RWPE1 (cell line): ENCODE results near the gene TNFSF8.
A peak's percentile ranks its signal among the peaks of the same experiment; 100 is the strongest.

Experiments used
- CTCF ChIA-PET: fragments of 350-600 bp; sonication (Branson Sonifier 250); formaldehyde crosslinking; extraction: SDS; loops from one replicate; lab custom pipeline; 2021; lab: Yijun Ruan, JAX
- POLR2A ChIA-PET: fragments of 400-600 bp; formaldehyde crosslinking; extraction: SDS; loops from one replicate; lab custom pipeline; 2020; ENCODE audit warnings: antibody characterized with exemption; ENCODE audit not compliant: low non-redundant PET; lab: Yijun Ruan, JAX
- DNase-seq: peaks from one replicate; pipeline ENCODE4 v3.0.0; 2012; ENCODE audit warnings: low spot score
- H3K27ac ChIP-seq: fragments of 450-650 bp; 2 replicates; pipeline ENCODE4 v1.5.1; 2017
- TF ChIP-seq, protein P1 (sequence below): fragments of 450-650 bp; conservative IDR thresholded peaks from 2 replicates; pipeline ENCODE4 v1.5.1; 2017; ENCODE audit warnings: low read depth, mild to moderate bottlenecking

The TNFSF8 gene

DNA sequence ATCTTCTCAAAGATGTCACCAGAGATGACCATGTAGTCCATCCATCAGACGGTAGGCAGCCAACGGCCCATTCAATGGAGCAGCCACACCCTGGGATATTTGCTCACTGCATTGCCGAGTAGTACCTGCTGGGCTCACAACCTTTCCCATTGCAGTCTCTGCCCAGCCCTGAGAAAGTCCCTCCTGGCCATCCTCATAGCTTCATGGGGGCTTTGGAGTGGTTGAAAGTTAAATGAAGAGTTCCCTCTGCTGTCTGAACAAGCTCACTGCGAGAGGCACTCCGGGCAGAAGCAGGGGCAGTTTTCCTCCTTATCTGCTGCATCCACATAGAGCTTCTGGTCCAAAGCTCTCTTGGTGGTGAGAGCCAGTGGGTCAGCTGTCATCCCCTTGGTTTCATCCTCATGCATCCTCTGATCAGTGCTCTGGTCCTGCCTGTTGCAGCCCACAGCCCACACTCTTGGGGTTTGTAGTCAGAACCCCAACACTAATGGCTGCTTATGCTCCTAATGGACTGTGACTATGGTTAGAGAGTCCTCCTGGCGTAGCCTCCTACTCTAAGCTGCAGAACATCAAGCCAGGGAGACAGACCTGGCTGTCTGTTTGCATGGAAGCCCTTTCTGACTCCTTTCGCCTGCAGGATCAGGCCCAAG, 23.3 kb downstream of the TNFSF8 start:
- ChIA-PET POLR2A (no interaction called here), CTCF (interaction anchor here (0.5 to 2.4 kb wide), 24 partner anchors 9 to 501 kb away, joined by 3 to 12 read pairs (median 4); partner anchors contain the start of genes TEX48 and TNFSF15)
- DNase-seq: peak; percentile 56
- TF ChIP-seq, protein P1, sequence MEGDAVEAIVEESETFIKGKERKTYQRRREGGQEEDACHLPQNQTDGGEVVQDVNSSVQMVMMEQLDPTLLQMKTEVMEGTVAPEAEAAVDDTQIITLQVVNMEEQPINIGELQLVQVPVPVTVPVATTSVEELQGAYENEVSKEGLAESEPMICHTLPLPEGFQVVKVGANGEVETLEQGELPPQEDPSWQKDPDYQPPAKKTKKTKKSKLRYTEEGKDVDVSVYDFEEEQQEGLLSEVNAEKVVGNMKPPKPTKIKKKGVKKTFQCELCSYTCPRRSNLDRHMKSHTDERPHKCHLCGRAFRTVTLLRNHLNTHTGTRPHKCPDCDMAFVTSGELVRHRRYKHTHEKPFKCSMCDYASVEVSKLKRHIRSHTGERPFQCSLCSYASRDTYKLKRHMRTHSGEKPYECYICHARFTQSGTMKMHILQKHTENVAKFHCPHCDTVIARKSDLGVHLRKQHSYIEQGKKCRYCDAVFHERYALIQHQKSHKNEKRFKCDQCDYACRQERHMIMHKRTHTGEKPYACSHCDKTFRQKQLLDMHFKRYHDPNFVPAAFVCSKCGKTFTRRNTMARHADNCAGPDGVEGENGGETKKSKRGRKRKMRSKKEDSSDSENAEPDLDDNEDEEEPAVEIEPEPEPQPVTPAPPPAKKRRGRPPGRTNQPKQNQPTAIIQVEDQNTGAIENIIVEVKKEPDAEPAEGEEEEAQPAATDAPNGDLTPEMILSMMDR: no peak; the same call in 1 of the 2 replicates
- peak overlapping the region; percentile 61; the same call in 1 of the 2 replicates for H3K27ac ChIP-seq

DNA sequence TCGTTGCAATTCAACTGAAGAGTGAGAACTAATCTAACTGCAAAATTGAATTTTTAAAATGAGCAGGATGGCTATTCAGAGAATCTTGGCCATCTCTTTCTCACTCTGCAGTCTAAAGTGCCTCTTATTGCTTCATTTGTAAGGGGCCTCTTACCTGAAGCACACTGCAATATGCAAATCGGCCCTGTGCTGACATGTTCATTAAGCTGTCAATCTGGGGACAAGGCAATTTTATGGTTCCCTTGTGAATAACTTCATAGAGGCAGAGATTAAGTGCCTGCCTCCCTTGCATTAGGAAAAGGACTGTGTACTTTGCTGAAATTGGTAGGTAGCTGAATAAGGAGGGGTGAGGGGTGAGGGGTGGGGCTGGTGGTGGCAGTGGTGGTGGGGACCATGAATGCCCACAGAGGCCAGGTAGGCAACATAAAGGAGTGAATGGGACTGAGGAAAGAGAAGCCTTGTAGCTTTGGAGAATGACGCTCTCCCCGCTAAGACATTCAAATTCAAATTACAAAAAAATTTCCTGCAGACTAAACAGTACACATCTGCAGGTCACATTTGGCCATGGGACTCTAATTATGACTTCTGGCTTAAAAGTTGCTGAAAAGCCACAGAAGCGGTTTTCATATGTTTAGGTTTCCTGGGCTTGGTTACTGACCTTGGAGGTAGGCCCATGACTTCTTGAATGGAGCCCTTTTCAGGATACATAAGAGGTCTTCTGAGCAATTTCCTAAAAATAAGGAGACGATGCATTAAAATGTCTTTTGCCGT, 25.0 kb downstream of the TNFSF8 start:
- POLR2A ChIA-PET: no interaction called here
- DNase-seq: no peak
- TF ChIP-seq, protein P1: no peak
- no peak overlapping the region for H3K27ac ChIP-seq
- CTCF ChIA-PET: interaction anchor here (0.6 to 2.4 kb wide), 3 partner anchors 66 to 224 kb away, joined by 3 to 10 read pairs (median 5); partner anchors contain the start of gene TEX48

DNA sequence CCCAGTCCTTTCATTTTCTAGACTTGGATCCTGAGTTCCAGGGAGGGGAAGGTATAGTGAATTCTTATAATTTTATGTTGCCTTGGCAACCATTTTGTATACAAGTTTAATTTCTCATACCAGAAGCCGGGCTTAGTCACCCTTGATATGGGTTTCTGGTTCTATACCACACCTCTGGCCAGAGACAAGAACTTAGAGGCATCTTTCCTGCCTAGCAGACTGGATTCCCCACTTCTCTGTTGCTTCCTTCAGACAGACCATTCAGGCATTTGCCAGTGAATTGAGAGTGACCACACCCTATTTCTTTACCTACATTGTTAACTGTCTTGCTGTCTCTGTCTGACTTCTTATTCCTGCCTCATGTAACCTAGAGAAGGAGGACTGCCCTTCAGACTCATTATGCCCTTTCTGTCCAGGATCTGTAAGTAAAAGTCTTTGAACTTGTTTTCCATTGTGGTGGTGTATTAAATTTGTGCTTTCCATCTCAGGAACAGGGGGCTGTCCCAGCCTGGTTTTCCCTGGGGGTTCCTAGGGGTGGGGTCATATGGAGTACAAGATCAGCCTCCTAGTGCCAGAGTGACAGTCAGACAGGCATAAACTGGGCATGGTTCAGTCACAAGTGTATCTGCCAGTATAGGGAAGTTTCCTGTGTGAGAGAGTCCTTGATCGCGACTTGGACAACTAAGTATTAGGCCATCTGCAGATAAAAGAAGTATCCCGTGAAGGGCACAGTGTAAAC, 27.4 kb downstream of the TNFSF8 start:
- DNase-seq: no peak
- CTCF ChIA-PET: no interaction called here
- TF ChIP-seq, protein P1: no peak
- no peak overlapping the region for H3K27ac ChIP-seq
- POLR2A ChIA-PET: no interaction called here

DNA sequence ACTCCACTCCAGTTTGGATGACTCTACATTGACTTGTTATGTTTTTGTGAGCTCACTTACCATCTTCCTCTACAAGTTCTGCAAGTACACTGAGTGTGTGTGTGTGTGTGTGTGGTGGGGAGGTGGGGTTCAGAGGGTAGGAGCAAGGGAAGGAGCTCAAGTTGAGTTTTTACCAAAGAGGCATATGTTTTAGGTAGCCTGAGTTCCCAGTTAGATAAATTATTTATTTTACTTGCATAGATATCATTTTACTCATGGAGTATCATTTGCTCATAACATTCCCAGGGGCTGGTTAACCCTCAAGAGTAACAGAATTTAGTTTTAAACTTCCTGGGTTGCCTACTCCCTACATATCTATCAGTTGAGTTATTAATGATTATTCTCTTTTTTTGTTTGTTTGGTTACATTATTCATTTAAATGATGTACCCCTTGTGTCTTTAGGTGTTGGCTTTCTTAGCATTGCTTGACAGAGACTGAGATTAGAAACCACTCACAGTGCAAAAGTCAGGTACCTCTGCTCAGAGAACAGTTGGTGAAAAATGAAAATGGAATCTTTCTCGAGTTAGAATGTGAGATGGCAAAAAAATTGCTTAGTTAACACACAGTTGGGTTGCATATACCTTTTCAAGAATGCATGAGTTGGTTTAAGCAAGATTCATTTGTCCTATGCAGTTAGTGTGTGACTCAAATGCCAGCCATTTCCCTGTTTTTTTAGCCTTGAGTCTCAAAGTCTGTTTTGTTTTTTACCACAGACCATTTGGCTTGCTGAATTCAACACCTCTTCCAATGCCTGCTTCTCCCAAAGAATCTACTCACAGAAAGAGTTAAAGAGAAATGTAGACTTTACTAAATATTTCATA, 29.2 kb downstream of the TNFSF8 start:
- ChIA-PET CTCF (interaction anchor here (0.6 to 1.2 kb wide), 3 partner anchors 105 to 426 kb away, joined by 3 read pairs; no protein-coding TSS in a partner anchor), POLR2A (no interaction called here)
- no peak for DNase-seq
- H3K27ac ChIP-seq: no peak overlapping the region
- TF ChIP-seq, protein P1: no peak

DNA sequence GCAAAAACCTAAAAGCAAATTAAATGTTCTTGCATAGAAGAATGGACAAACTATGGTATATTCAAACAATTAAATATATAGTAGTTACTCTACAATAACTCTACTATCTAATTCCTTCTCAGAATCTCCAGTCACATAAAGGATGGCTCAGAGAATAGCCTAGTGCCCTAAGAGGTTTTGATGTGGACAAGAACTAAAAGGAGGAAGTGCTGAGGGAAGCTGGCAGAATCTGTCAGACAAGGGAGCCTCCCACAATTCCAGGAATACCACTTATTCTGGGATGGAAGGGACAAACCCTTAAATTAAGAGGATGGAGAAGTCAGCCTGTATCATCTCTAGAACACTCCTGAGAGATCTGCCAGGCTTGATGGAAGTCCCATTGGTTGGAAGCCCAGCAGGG, 30.4 kb downstream of the TNFSF8 start:
- no peak overlapping the region for H3K27ac ChIP-seq
- CTCF ChIA-PET: interaction anchor here (1.2 kb wide), 1 partner anchor 425 kb away, joined by 3 read pairs; no protein-coding TSS in a partner anchor

More for the DNA sequence above, 30.4 kb downstream of the TNFSF8 start:
- DNase-seq: no peak
- TF ChIP-seq, protein P1: no peak
- POLR2A ChIA-PET: no interaction called here
